ENCODE data around the gene FRAS1. TPM values are rescaled to one million over a fixed set of nuclear protein-coding genes. Genes with fewer than 3 reads are reported as not detected.

The FRAS1 gene
- total RNA-seq, 1 experiment from 2014 or later = 82.0 TPM

- no peak for TF ChIP-seq ZNF317 (CRISPR knock-in tag; IDR thresholded peaks at IDR 0.05; ENCODE audit: borderline replicate concordance, low read depth)
Observed at GRCh38 chr4:78483811-78484210, 426.7 kb downstream of the FRAS1 start (continued).

GRCh38 chr4:78484574-78484973, 427.5 kb downstream of the FRAS1 start:
- no peak overlapping the region for H3K4me3 Mint-ChIP-seq
- POLR2A ChIA-PET = no interaction called here
- CTCF ChIA-PET = no interaction called here
- H3K27ac Mint-ChIP-seq = no peak overlapping the region
- no peaks in the 10 kb centered on the region for H3K27me3 Mint-ChIP-seq (ENCODE audit: low read depth)
- DNase-seq (ENCODE audit: low spot score) (no peak), ATAC-seq (no peak)
- peaks cover 30% of the 10 kb centered on the region for H3K36me3 Mint-ChIP-seq
- H3K4me1 Mint-ChIP-seq = no peaks in the 10 kb centered on the region
- no peaks in the 10 kb centered on the region for H3K9me3 Mint-ChIP-seq
- TF ChIP-seq TCF7 (CRISPR knock-in tag; IDR thresholded peaks at IDR 0.05; ENCODE audit: low read depth) (no peak), ZNF425 (CRISPR knock-in tag; conservative IDR thresholded peaks at IDR 0.05) (no peak), MYBL2 (CRISPR knock-in tag; IDR thresholded peaks at IDR 0.05) (no peak), ZNF423 (CRISPR knock-in tag; IDR thresholded peaks at IDR 0.05) (no peak), NR1H2 (CRISPR knock-in tag; IDR thresholded peaks at IDR 0.05) (no peak), NFATC4 (CRISPR knock-in tag; IDR thresholded peaks at IDR 0.05) (no peak), JUN (CRISPR knock-in tag; IDR thresholded peaks at IDR 0.05) (no peak), ZNF671 (CRISPR knock-in tag; IDR thresholded peaks at IDR 0.05) (no peak), AR (CRISPR knock-in tag; IDR thresholded peaks at IDR 0.05) (no peak), ATF3 (CRISPR knock-in tag; conservative IDR thresholded peaks at IDR 0.05) (no peak), FOXJ3 (CRISPR knock-in tag; IDR thresholded peaks at IDR 0.05; ENCODE audit: borderline replicate concordance) (no peak), CDX4 (CRISPR knock-in tag; IDR thresholded peaks at IDR 0.05; ENCODE audit: borderline replicate concordance) (no peak), FOXP1 (CRISPR knock-in tag; IDR thresholded peaks at IDR 0.05; ENCODE audit: borderline replicate concordance) (no peak), MLX (CRISPR knock-in tag; IDR thresholded peaks at IDR 0.05) (no peak), KAT7 (CRISPR knock-in tag; IDR thresholded peaks at IDR 0.05; ENCODE audit: borderline replicate concordance) (no peak), ETV6 (CRISPR knock-in tag; IDR thresholded peaks at IDR 0.05) (no peak)

- H3K27me3 Mint-ChIP-seq (ENCODE audit: low read depth) = no peaks in the 10 kb centered on the region
- ChIA-PET CTCF (no interaction called here), POLR2A (no interaction called here)
- DNase-seq (ENCODE audit: low spot score) (no peak), ATAC-seq (no peak)
- peaks cover 35% of the 10 kb centered on the region for H3K36me3 Mint-ChIP-seq
- no peak overlapping the region for H3K4me3 Mint-ChIP-seq
- no peaks in the 10 kb centered on the region for H3K9me3 Mint-ChIP-seq
- no peaks in the 10 kb centered on the region for H3K4me1 Mint-ChIP-seq
- H3K27ac Mint-ChIP-seq = no peak overlapping the region
- no peak for TF ChIP-seq ZNF416 (CRISPR knock-in tag; IDR thresholded peaks at IDR 0.05)
- TF ChIP-seq E2F1 (CRISPR knock-in tag; IDR thresholded peaks at IDR 0.05) = no peak
- no peak for TF ChIP-seq SMAD4 (CRISPR knock-in tag; IDR thresholded peaks at IDR 0.05)
- no peak for TF ChIP-seq E2F4 (CRISPR knock-in tag; IDR thresholded peaks at IDR 0.05; ENCODE audit: borderline replicate concordance, low read depth)
- TF ChIP-seq GTF2I (CRISPR knock-in tag; conservative IDR thresholded peaks at IDR 0.05) = no peak
- no peak for TF ChIP-seq ZBTB21 (CRISPR knock-in tag; IDR thresholded peaks at IDR 0.05; ENCODE audit: borderline replicate concordance)
- no peak for TF ChIP-seq RELA (CRISPR knock-in tag; IDR thresholded peaks at IDR 0.05; ENCODE audit: borderline replicate concordance)
- no peak for TF ChIP-seq IRF2 (CRISPR knock-in tag; IDR thresholded peaks at IDR 0.05; ENCODE audit: borderline replicate concordance, low read depth)
- no peak for TF ChIP-seq JUN (CRISPR knock-in tag; IDR thresholded peaks at IDR 0.05)
- no peak for TF ChIP-seq RORB (CRISPR knock-in tag; IDR thresholded peaks at IDR 0.05)
- no peak for TF ChIP-seq CREB1 (CRISPR knock-in tag; IDR thresholded peaks at IDR 0.05)
Observed at GRCh38 chr4:78493731-78494130, 436.6 kb downstream of the FRAS1 start.

Measured in WTC11 (cell line).